HepG2 (cell line): Measurements from ENCODE around the gene LSMEM2. TPM values are rescaled to one million over a fixed set of nuclear protein-coding genes. Genes with fewer than 3 reads are reported as not detected.

Source experiments
- HNRNPLL ChIP-seq: fragments of 200-400 bp; formaldehyde crosslinking; IDR thresholded peaks from 2 replicates; pipeline ENCODE4 v1.6.1; 2017; ENCODE audit warnings: mild to moderate bottlenecking, low read depth, low read length; ENCODE audit not compliant: poor library complexity, severe bottlenecking
- NFYC ChIP-seq: IDR thresholded peaks from 2 replicates; pipeline ENCODE4 v1.6.1; 2016; ENCODE audit warnings: missing genetic modification reagents, missing compliant biosample characterization
- NR2F2 ChIP-seq: IDR thresholded peaks from 2 replicates; pipeline ENCODE4 v1.6.1; 2012; ENCODE audit warnings: low read depth, inconsistent platforms, borderline replicate concordance
- TCF12 ChIP-seq, 2 experiments: fragments of 450-650 bp in 1 of 2; sonication (generic) in 1 of 2; formaldehyde crosslinking in 1 of 2; IDR thresholded peaks; 2 replicates each; pipeline versions ENCODE4 v1.6.1 to v1.8.0; 2017 to 2022; ENCODE audit warnings: antibody characterized with exemption in 1 of 2, mild to moderate bottlenecking in 1 of 2, missing genetic modification reagents in 1 of 2, moderate library complexity in 1 of 2
- ZNF337 ChIP-seq: sonication (generic); formaldehyde crosslinking; IDR thresholded peaks from 2 replicates; pipeline ENCODE4 v1.5.1; 2020; ENCODE audit warnings: missing genetic modification reagents, low read depth, mild to moderate bottlenecking, borderline replicate concordance
- ZNF567 ChIP-seq: sonication (generic); formaldehyde crosslinking; IDR thresholded peaks from 2 replicates; pipeline ENCODE4 v1.8.1; 2023; ENCODE audit warnings: mild to moderate bottlenecking, missing genetic modification reagents, borderline replicate concordance
- ZNF704 ChIP-seq: sonication (generic); formaldehyde crosslinking; IDR thresholded peaks from 2 replicates; pipeline ENCODE4 v1.8.1; 2023; ENCODE audit warnings: mild to moderate bottlenecking, inconsistent platforms, moderate library complexity, missing genetic modification reagents, borderline replicate concordance
- ZSCAN20 ChIP-seq: sonication (generic); formaldehyde crosslinking; IDR thresholded peaks from 2 replicates; pipeline ENCODE4 v1.4.0; 2020; ENCODE audit warnings: missing genetic modification reagents, mild to moderate bottlenecking, borderline replicate concordance
- polyA plus RNA-seq, 8 experiments: library from polyadenylated mRNA; depleted of rRNA in 3 of 8; stranded (reverse) in 7 of 8; unstranded in 1 of 8; fragments of >200 nt; fragmentation: Illumina TruSeq in 4 of 8; extraction: Trizol in 4 of 8; gene quantifications; 2 replicates each; pipeline versions ENCODE4 v1.2.1 to v1.2.3, GENCODE V29; 2011 to 2016; ENCODE audit warnings: low read depth in 4 of 8, missing spikeins in 1 of 8, mixed read lengths in 1 of 8; ENCODE audit not compliant: insufficient read depth in 1 of 8
- total RNA-seq, 5 experiments: library from RNA; depleted of rRNA; stranded (reverse); fragments of >200 nt; fragmentation: Illumina TruSeq; extraction: Trizol; gene quantifications; 2 replicates each; pipeline ENCODE4 v1.2.3, GENCODE V29; 2016; ENCODE audit warnings: low read depth in 1 of 5
- TF ChIP-seq, protein P1 (sequence below): sonication (generic); formaldehyde crosslinking; IDR thresholded peaks from 2 replicates; pipeline ENCODE4 v1.4.0; 2020; ENCODE audit warnings: missing genetic modification reagents
- TF ChIP-seq, protein P2 (sequence below): sonication (generic); formaldehyde crosslinking; IDR thresholded peaks from 2 replicates; pipeline ENCODE4 v1.4.0; 2020; ENCODE audit warnings: missing genetic modification reagents, borderline replicate concordance

Gene LSMEM2
- total and polyA plus RNA-seq, 2 of the 13 experiments (the other 11 are each of a cell fraction or from before 2014, with no cell fraction given) = 0.07 to 0.41 TPM

DNA sequence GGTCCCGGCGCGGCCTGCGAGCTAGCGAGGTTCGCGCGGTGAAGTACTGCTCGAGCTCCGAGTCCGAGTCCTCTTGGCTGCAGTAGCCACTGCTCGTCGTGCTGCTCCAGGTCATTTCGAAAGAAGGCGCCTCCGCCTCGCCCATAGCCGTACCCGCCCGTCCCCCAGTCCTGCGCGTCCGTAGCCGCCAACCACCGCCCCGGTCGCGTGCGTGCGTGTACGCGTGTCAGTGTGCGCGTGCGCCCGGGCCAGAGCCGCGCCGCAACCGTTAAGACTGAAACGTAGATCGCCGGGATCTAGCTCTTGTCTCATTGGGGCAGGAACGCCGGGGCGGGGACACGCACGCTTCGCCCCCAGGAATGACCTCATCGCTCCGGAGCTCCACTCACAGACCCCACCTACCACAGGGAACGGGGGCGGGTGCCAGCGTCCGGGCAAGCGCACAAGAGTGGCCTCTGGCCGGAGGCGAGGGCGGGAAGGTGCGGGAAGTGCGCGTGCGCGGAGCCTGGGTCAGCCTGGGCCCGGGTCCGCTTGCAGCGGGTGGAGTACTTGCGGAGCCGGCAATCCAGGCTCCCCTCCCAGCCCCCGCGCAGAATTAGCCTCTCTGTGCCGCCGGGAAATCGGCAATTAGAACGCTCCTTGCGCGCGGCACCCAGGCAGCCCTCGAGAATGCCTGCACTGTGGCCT lies 58.4 kb downstream of the LSMEM2 start (continued):
- TF ChIP-seq ZSCAN20 (CRISPR knock-in tag) = 0 out of 2 replicates have a peak, but pooled peaks have one; percentile 33
- TF ChIP-seq HNRNPLL = peak; percentile 91
- TF ChIP-seq, protein P1, sequence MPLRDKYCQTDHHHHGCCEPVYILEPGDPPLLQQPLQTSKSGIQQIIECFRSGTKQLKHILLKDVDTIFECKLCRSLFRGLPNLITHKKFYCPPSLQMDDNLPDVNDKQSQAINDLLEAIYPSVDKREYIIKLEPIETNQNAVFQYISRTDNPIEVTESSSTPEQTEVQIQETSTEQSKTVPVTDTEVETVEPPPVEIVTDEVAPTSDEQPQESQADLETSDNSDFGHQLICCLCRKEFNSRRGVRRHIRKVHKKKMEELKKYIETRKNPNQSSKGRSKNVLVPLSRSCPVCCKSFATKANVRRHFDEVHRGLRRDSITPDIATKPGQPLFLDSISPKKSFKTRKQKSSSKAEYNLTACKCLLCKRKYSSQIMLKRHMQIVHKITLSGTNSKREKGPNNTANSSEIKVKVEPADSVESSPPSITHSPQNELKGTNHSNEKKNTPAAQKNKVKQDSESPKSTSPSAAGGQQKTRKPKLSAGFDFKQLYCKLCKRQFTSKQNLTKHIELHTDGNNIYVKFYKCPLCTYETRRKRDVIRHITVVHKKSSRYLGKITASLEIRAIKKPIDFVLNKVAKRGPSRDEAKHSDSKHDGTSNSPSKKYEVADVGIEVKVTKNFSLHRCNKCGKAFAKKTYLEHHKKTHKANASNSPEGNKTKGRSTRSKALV (CRISPR knock-in tag) = peak; percentile 64
- peak; percentile 71; the same call in 1 of the 2 replicates for TF ChIP-seq ZNF704 (CRISPR knock-in tag)
- no peak for TF ChIP-seq ZNF567 (CRISPR knock-in tag)
- no peak for TF ChIP-seq NR2F2
- TF ChIP-seq, protein P2, sequence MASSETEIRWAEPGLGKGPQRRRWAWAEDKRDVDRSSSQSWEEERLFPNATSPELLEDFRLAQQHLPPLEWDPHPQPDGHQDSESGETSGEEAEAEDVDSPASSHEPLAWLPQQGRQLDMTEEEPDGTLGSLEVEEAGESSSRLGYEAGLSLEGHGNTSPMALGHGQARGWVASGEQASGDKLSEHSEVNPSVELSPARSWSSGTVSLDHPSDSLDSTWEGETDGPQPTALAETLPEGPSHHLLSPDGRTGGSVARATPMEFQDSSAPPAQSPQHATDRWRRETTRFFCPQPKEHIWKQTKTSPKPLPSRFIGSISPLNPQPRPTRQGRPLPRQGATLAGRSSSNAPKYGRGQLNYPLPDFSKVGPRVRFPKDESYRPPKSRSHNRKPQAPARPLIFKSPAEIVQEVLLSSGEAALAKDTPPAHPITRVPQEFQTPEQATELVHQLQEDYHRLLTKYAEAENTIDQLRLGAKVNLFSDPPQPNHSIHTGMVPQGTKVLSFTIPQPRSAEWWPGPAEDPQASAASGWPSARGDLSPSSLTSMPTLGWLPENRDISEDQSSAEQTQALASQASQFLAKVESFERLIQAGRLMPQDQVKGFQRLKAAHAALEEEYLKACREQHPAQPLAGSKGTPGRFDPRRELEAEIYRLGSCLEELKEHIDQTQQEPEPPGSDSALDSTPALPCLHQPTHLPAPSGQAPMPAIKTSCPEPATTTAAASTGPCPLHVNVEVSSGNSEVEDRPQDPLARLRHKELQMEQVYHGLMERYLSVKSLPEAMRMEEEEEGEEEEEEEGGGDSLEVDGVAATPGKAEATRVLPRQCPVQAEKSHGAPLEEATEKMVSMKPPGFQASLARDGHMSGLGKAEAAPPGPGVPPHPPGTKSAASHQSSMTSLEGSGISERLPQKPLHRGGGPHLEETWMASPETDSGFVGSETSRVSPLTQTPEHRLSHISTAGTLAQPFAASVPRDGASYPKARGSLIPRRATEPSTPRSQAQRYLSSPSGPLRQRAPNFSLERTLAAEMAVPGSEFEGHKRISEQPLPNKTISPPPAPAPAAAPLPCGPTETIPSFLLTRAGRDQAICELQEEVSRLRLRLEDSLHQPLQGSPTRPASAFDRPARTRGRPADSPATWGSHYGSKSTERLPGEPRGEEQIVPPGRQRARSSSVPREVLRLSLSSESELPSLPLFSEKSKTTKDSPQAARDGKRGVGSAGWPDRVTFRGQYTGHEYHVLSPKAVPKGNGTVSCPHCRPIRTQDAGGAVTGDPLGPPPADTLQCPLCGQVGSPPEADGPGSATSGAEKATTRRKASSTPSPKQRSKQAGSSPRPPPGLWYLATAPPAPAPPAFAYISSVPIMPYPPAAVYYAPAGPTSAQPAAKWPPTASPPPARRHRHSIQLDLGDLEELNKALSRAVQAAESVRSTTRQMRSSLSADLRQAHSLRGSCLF (CRISPR knock-in tag) = no peak
- no peak for TF ChIP-seq TCF12 (IDR thresholded peaks at IDR 0.05)
- TF ChIP-seq TCF12 (CRISPR knock-in tag; IDR thresholded peaks at IDR 0.05) = 0 out of 2 replicates have a peak, but pooled peaks have one; percentile 71
- TF ChIP-seq NFYC = peak; percentile 67
- TF ChIP-seq ZNF337 = no peak; the same call in 1 of the 2 replicates
